ENCODE results near the gene PSEN1.

Gene PSEN1

GRCh38 chr14:73207615-73208014, 71.3 kb downstream of the PSEN1 start:
- Histone ChIP-seq H3K36me3 (ENCODE audit: insufficient read depth) (no peaks in the 10 kb centered on the region), H3K27ac (no peak overlapping the region), H3K4me2 (no peak overlapping the region), H3K79me2 (ENCODE audit: insufficient read depth, low read depth) (no peaks in the 10 kb centered on the region), H2AFZ (ENCODE audit: low read depth) (no peak overlapping the region), H3K4me1 (ENCODE audit: low read depth, poor library complexity, severe bottlenecking) (no peaks in the 10 kb centered on the region), H4K20me1 (ENCODE audit: insufficient read depth) (no peaks in the 10 kb centered on the region), H3K4me3 (IDR thresholded peaks at IDR 0.05; ENCODE audit: insufficient read depth, low read depth, low read length) (no peak overlapping the region), H3K9ac (no peak overlapping the region), H3K27me3 (ENCODE audit: insufficient read depth, low read depth) (no peaks in the 10 kb centered on the region)
- TF ChIP-seq, protein P1, sequence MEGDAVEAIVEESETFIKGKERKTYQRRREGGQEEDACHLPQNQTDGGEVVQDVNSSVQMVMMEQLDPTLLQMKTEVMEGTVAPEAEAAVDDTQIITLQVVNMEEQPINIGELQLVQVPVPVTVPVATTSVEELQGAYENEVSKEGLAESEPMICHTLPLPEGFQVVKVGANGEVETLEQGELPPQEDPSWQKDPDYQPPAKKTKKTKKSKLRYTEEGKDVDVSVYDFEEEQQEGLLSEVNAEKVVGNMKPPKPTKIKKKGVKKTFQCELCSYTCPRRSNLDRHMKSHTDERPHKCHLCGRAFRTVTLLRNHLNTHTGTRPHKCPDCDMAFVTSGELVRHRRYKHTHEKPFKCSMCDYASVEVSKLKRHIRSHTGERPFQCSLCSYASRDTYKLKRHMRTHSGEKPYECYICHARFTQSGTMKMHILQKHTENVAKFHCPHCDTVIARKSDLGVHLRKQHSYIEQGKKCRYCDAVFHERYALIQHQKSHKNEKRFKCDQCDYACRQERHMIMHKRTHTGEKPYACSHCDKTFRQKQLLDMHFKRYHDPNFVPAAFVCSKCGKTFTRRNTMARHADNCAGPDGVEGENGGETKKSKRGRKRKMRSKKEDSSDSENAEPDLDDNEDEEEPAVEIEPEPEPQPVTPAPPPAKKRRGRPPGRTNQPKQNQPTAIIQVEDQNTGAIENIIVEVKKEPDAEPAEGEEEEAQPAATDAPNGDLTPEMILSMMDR (conservative IDR thresholded peaks at IDR 0.05; ENCODE audit: low read depth, low read length): no peak

GRCh38 chr14:73208390-73208789, 72.1 kb downstream of the PSEN1 start:
- no peaks in the 10 kb centered on the region for H3K36me3 ChIP-seq (ENCODE audit: insufficient read depth)

GRCh38 chr14:73208846-73209245, 72.5 kb downstream of the PSEN1 start:
- no peak overlapping the region for H3K27ac ChIP-seq
- TF ChIP-seq, protein P1 (conservative IDR thresholded peaks at IDR 0.05; ENCODE audit: low read depth, low read length): no peak
- H3K79me2 ChIP-seq (ENCODE audit: insufficient read depth, low read depth): no peaks in the 10 kb centered on the region
- H3K4me2 ChIP-seq: no peak overlapping the region
- H3K4me1 ChIP-seq (ENCODE audit: low read depth, poor library complexity, severe bottlenecking): no peaks in the 10 kb centered on the region
- H3K27me3 ChIP-seq (ENCODE audit: insufficient read depth, low read depth): no peaks in the 10 kb centered on the region
- H4K20me1 ChIP-seq (ENCODE audit: insufficient read depth): no peaks in the 10 kb centered on the region
- H2AFZ ChIP-seq (ENCODE audit: low read depth): no peak overlapping the region
- no peak overlapping the region for H3K9ac ChIP-seq
- H3K36me3 ChIP-seq (ENCODE audit: insufficient read depth): no peaks in the 10 kb centered on the region
- H3K4me3 ChIP-seq (IDR thresholded peaks at IDR 0.05; ENCODE audit: insufficient read depth, low read depth, low read length): no peak overlapping the region

More at GRCh38 chr14:73208390-73208789, 72.1 kb downstream of the PSEN1 start:
- no peak overlapping the region for H3K27ac ChIP-seq
- no peak overlapping the region for H3K4me2 ChIP-seq
- no peak overlapping the region for H2AFZ ChIP-seq (ENCODE audit: low read depth)
- no peak overlapping the region for H3K9ac ChIP-seq
- no peak overlapping the region for H3K4me3 ChIP-seq (IDR thresholded peaks at IDR 0.05; ENCODE audit: insufficient read depth, low read depth, low read length)
- no peaks in the 10 kb centered on the region for H3K27me3 ChIP-seq (ENCODE audit: insufficient read depth, low read depth)
- no peaks in the 10 kb centered on the region for H3K4me1 ChIP-seq (ENCODE audit: low read depth, poor library complexity, severe bottlenecking)
- H3K79me2 ChIP-seq (ENCODE audit: insufficient read depth, low read depth): no peaks in the 10 kb centered on the region
- no peaks in the 10 kb centered on the region for H4K20me1 ChIP-seq (ENCODE audit: insufficient read depth)
- TF ChIP-seq, protein P1 (conservative IDR thresholded peaks at IDR 0.05; ENCODE audit: low read depth, low read length): no peak

DNA sequence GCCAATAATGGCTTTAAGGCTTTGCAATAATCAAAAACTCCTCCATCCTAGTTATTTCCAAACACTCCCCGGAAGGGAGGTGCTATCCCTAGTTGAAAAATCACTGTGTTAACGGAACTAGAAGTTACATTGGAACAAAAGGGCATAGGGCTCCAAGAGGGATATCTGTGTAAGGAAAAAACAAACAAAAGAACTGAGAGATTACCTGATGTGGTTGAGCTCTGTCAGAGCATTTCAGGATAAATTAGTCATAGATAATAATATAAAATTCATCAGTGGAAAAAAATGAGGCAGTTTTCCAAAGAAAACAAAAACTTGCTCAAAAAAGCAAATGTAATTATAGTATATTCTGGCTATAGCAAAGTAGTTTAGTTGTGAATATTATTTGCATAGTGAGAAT, 73.6 kb downstream of the PSEN1 start:
- Histone ChIP-seq H2AFZ (ENCODE audit: low read depth) (no peak overlapping the region), H3K4me1 (ENCODE audit: low read depth, poor library complexity, severe bottlenecking) (no peaks in the 10 kb centered on the region), H3K27ac (no peak overlapping the region), H3K36me3 (ENCODE audit: insufficient read depth) (no peaks in the 10 kb centered on the region), H3K4me3 (IDR thresholded peaks at IDR 0.05; ENCODE audit: insufficient read depth, low read depth, low read length) (no peak overlapping the region), H4K20me1 (ENCODE audit: insufficient read depth) (no peaks in the 10 kb centered on the region), H3K4me2 (no peak overlapping the region), H3K79me2 (ENCODE audit: insufficient read depth, low read depth) (no peaks in the 10 kb centered on the region), H3K27me3 (ENCODE audit: insufficient read depth, low read depth) (no peaks in the 10 kb centered on the region), H3K9ac (no peak overlapping the region)
- TF ChIP-seq, protein P1 (conservative IDR thresholded peaks at IDR 0.05; ENCODE audit: low read depth, low read length): no peak
